HepG2 (cell line): ENCODE results near the gene MRPL27. TPM values are rescaled to one million over a fixed set of nuclear protein-coding genes. Genes with fewer than 3 reads are reported as not detected.

Experiments used
- ARHGAP35 ChIP-seq: sonication (generic); formaldehyde crosslinking; IDR thresholded peaks from 2 replicates; pipeline ENCODE4 v1.9.0; 2022; ENCODE audit warnings: mild to moderate bottlenecking, inconsistent platforms, moderate library complexity, missing genetic modification reagents, borderline replicate concordance
- BORCS8-MEF2B ChIP-seq: sonication (generic); formaldehyde crosslinking; IDR thresholded peaks from 2 replicates; pipeline ENCODE4 v1.8.0; 2022; ENCODE audit warnings: mild to moderate bottlenecking, missing genetic modification reagents
- FOXJ3 ChIP-seq: sonication (generic); formaldehyde crosslinking; IDR thresholded peaks from 2 replicates; pipeline ENCODE4 v1.4.0; 2020; ENCODE audit warnings: missing genetic modification reagents, mild to moderate bottlenecking, borderline replicate concordance
- HOXD1 ChIP-seq: sonication (generic); formaldehyde crosslinking; IDR thresholded peaks from 2 replicates; pipeline ENCODE4 v1.5.0; 2020; ENCODE audit warnings: missing genetic modification reagents
- MIXL1 ChIP-seq: IDR thresholded peaks from 2 replicates; pipeline ENCODE4 v1.6.1; 2016
- NFRKB ChIP-seq: fragments of 450-650 bp; IDR thresholded peaks from 2 replicates; pipeline ENCODE4 v1.6.1; 2017
- PRMT3 ChIP-seq: sonication (generic); formaldehyde crosslinking; IDR thresholded peaks from 2 replicates; pipeline ENCODE4 v1.8.1; 2022; ENCODE audit warnings: low read depth, mild to moderate bottlenecking, moderate library complexity, missing genetic modification reagents, borderline replicate concordance
- SAFB2 ChIP-seq: sonication (generic); formaldehyde crosslinking; IDR thresholded peaks from 2 replicates; pipeline ENCODE4 v1.5.1; 2020; ENCODE audit warnings: missing genetic modification reagents, low read depth, mild to moderate bottlenecking, borderline replicate concordance
- TCF7 ChIP-seq: sonication (generic); IDR thresholded peaks from 2 replicates; pipeline ENCODE4 v1.6.1; 2016; ENCODE audit warnings: antibody characterized with exemption, low read depth
- ZBTB42 ChIP-seq: sonication (generic); formaldehyde crosslinking; IDR thresholded peaks from 2 replicates; pipeline ENCODE4 v1.5.0; 2020; ENCODE audit warnings: mild to moderate bottlenecking, missing genetic modification reagents
- ZMYM4 ChIP-seq: sonication (generic); formaldehyde crosslinking; IDR thresholded peaks from 2 replicates; pipeline ENCODE4 v1.8.1; 2023; ENCODE audit warnings: mild to moderate bottlenecking, missing genetic modification reagents
- ZNF510 ChIP-seq: sonication (generic); formaldehyde crosslinking; IDR thresholded peaks from 2 replicates; pipeline ENCODE4 v1.4.0; 2020; ENCODE audit warnings: low read depth, mild to moderate bottlenecking, missing genetic modification reagents
- ZNF776 ChIP-seq: sonication (generic); formaldehyde crosslinking; IDR thresholded peaks from 2 replicates; pipeline ENCODE4 v1.4.0; 2020; ENCODE audit warnings: mild to moderate bottlenecking, missing genetic modification reagents
- polyA plus RNA-seq, 8 experiments: library from polyadenylated mRNA; depleted of rRNA in 3 of 8; stranded (reverse) in 7 of 8; unstranded in 1 of 8; fragments of >200 nt; fragmentation: Illumina TruSeq in 4 of 8; extraction: Trizol in 4 of 8; gene quantifications; 2 replicates each; pipeline versions ENCODE4 v1.2.1 to v1.2.3, GENCODE V29; 2011 to 2016; ENCODE audit warnings: low read depth in 4 of 8, missing spikeins in 1 of 8, mixed read lengths in 1 of 8; ENCODE audit not compliant: insufficient read depth in 1 of 8
- total RNA-seq, 5 experiments: library from RNA; depleted of rRNA; stranded (reverse); fragments of >200 nt; fragmentation: Illumina TruSeq; extraction: Trizol; gene quantifications; 2 replicates each; pipeline ENCODE4 v1.2.3, GENCODE V29; 2016; ENCODE audit warnings: low read depth in 1 of 5
- TF ChIP-seq, protein P1 (sequence below): sonication (generic); formaldehyde crosslinking; conservative IDR thresholded peaks from 2 replicates; pipeline ENCODE4 v1.4.0; 2020; ENCODE audit warnings: missing genetic modification reagents
- TF ChIP-seq, protein P2 (sequence below): sonication (generic); formaldehyde crosslinking; IDR thresholded peaks from 2 replicates; pipeline ENCODE4 v1.4.0; 2020; ENCODE audit warnings: missing genetic modification reagents
- TF ChIP-seq, protein P3 (sequence below): sonication (generic); formaldehyde crosslinking; IDR thresholded peaks from 2 replicates; pipeline ENCODE4 v1.5.1; 2020; ENCODE audit warnings: missing genetic modification reagents, mild to moderate bottlenecking, borderline replicate concordance
- TF ChIP-seq, protein P4 (sequence below): sonication (generic); formaldehyde crosslinking; conservative IDR thresholded peaks from 2 replicates; pipeline ENCODE4 v1.4.0; 2020; ENCODE audit warnings: missing genetic modification reagents
- TF ChIP-seq, protein P5 (sequence below): sonication (generic); formaldehyde crosslinking; IDR thresholded peaks from 2 replicates; pipeline ENCODE4 v1.5.0; 2020; ENCODE audit warnings: mild to moderate bottlenecking, missing genetic modification reagents, borderline replicate concordance

MRPL27 gene
- total and polyA plus RNA-seq, 2 of the 13 experiments (the other 11 are each of a cell fraction or from before 2014, with no cell fraction given) = 137 to 217 TPM

DNA sequence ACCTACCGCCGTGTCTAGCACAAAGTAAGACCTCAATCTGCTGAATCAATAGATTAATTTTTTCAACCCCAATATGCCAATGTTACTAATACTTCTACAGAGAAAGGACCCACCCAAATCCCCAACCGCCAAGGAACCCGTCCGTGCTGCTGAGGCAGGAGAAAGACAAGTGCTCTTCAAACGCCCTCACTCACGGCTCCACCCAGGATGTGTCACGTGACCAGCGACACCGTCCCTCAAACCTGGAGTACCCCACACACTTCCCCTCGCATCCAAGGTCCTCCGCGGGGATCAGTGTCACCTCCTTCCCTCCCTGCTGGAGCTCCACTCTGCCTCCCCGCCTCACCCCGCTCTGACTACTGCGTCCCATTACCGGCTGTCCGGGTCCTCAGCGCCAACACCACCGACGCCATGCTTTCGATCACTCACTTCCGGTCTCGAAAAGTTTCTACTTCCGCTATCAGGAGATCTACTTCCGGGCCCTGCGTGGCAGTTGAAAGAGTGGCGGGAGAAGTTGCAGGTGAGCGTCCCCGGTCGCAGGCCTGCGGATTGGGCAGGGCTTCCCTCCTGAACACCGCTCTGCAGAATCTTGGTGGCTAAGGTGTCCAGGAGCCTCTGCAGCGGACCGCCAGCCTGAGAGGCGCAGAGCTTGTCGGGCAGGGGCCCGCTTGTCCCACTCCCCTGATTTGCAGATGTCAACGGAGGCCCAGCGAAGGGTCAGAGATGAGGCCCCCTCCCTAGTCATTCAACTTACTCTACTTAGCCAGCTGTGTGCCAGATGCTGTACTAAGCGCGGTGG is at the start of gene MRPL27, which contains the start of gene EME1 (continued):
- TF ChIP-seq, protein P1, sequence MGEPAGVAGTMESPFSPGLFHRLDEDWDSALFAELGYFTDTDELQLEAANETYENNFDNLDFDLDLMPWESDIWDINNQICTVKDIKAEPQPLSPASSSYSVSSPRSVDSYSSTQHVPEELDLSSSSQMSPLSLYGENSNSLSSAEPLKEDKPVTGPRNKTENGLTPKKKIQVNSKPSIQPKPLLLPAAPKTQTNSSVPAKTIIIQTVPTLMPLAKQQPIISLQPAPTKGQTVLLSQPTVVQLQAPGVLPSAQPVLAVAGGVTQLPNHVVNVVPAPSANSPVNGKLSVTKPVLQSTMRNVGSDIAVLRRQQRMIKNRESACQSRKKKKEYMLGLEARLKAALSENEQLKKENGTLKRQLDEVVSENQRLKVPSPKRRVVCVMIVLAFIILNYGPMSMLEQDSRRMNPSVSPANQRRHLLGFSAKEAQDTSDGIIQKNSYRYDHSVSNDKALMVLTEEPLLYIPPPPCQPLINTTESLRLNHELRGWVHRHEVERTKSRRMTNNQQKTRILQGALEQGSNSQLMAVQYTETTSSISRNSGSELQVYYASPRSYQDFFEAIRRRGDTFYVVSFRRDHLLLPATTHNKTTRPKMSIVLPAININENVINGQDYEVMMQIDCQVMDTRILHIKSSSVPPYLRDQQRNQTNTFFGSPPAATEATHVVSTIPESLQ (CRISPR knock-in tag) = no peak; the same call in 1 of the 2 replicates
- peak; percentile 98 for TF ChIP-seq SAFB2 (CRISPR knock-in tag)
- TF ChIP-seq, protein P2, sequence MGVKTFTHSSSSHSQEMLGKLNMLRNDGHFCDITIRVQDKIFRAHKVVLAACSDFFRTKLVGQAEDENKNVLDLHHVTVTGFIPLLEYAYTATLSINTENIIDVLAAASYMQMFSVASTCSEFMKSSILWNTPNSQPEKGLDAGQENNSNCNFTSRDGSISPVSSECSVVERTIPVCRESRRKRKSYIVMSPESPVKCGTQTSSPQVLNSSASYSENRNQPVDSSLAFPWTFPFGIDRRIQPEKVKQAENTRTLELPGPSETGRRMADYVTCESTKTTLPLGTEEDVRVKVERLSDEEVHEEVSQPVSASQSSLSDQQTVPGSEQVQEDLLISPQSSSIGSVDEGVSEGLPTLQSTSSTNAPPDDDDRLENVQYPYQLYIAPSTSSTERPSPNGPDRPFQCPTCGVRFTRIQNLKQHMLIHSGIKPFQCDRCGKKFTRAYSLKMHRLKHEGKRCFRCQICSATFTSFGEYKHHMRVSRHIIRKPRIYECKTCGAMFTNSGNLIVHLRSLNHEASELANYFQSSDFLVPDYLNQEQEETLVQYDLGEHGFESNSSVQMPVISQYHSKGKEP = no peak
- peak; percentile 99; the same call in 1 of the 2 replicates for TF ChIP-seq PRMT3 (CRISPR knock-in tag)
- peak; percentile 90 for TF ChIP-seq ZMYM4 (CRISPR knock-in tag)
- TF ChIP-seq TCF7 = no peak
- peak; percentile 49 for TF ChIP-seq ZBTB42
- peak; percentile 97 for TF ChIP-seq ZNF776 (CRISPR knock-in tag)
- peak; percentile 97 for TF ChIP-seq BORCS8-MEF2B (CRISPR knock-in tag)
- TF ChIP-seq, protein P3, sequence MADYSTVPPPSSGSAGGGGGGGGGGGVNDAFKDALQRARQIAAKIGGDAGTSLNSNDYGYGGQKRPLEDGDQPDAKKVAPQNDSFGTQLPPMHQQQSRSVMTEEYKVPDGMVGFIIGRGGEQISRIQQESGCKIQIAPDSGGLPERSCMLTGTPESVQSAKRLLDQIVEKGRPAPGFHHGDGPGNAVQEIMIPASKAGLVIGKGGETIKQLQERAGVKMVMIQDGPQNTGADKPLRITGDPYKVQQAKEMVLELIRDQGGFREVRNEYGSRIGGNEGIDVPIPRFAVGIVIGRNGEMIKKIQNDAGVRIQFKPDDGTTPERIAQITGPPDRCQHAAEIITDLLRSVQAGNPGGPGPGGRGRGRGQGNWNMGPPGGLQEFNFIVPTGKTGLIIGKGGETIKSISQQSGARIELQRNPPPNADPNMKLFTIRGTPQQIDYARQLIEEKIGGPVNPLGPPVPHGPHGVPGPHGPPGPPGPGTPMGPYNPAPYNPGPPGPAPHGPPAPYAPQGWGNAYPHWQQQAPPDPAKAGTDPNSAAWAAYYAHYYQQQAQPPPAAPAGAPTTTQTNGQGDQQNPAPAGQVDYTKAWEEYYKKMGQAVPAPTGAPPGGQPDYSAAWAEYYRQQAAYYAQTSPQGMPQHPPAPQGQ (CRISPR knock-in tag) = no peak
- TF ChIP-seq NFRKB = peak; percentile 66; the same call in 1 of the 2 replicates
- TF ChIP-seq, protein P4, sequence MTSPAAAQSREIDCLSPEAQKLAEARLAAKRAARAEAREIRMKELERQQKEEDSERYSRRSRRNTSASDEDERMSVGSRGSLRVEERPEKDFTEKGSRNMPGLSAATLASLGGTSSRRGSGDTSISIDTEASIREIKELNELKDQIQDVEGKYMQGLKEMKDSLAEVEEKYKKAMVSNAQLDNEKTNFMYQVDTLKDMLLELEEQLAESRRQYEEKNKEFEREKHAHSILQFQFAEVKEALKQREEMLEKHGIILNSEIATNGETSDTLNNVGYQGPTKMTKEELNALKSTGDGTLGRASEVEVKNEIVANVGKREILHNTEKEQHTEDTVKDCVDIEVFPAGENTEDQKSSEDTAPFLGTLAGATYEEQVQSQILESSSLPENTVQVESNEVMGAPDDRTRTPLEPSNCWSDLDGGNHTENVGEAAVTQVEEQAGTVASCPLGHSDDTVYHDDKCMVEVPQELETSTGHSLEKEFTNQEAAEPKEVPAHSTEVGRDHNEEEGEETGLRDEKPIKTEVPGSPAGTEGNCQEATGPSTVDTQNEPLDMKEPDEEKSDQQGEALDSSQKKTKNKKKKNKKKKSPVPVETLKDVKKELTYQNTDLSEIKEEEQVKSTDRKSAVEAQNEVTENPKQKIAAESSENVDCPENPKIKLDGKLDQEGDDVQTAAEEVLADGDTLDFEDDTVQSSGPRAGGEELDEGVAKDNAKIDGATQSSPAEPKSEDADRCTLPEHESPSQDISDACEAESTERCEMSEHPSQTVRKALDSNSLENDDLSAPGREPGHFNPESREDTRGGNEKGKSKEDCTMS (CRISPR knock-in tag) = no peak
- TF ChIP-seq, protein P5, sequence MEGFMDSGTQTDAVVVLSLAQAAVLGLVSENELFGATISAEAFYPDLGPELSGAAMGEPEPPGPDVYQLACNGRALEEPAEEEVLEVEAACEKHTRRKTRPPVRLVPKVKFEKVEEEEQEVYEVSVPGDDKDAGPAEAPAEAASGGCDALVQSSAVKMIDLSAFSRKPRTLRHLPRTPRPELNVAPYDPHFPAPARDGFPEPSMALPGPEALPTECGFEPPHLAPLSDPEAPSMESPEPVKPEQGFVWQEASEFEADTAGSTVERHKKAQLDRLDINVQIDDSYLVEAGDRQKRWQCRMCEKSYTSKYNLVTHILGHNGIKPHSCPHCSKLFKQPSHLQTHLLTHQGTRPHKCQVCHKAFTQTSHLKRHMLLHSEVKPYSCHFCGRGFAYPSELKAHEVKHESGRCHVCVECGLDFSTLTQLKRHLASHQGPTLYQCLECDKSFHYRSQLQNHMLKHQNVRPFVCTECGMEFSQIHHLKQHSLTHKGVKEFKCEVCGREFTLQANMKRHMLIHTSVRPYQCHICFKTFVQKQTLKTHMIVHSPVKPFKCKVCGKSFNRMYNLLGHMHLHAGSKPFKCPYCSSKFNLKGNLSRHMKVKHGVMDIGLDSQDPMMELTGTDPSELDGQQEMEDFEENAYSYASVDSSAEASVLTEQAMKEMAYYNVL (CRISPR knock-in tag) = peak; percentile 94
- TF ChIP-seq HOXD1 = 0 out of 2 replicates have a peak, but pooled peaks have one; percentile 61
- no peak for TF ChIP-seq FOXJ3 (CRISPR knock-in tag)
- peak; percentile 81; the same call in 1 of the 2 replicates for TF ChIP-seq ARHGAP35 (CRISPR knock-in tag)
- TF ChIP-seq MIXL1 (CRISPR knock-in tag) = peak; percentile 83; the same call in 1 of the 2 replicates
- TF ChIP-seq ZNF510 (CRISPR knock-in tag) = peak; percentile 95
